Mesenchymal stem cell (in vitro differentiated cells and primary cell): Measurements from ENCODE around the gene AFF4.

Experiments used
- DNase-seq: peaks from one replicate; pipeline ENCODE4 v3.0.0-alpha.2; 2013
- H2AFZ ChIP-seq: one replicate; pipeline ENCODE4 v1.6.1; 2013; ENCODE audit warnings: low read depth, mild to moderate bottlenecking, control low read depth, inconsistent platforms, low read length, moderate library complexity
- H2AK5ac ChIP-seq: 2 replicates; pipeline ENCODE4 v1.6.1; 2013; ENCODE audit warnings: low read length, moderate library complexity, mild to moderate bottlenecking, inconsistent platforms; ENCODE audit not compliant: severe bottlenecking
- H2BK120ac ChIP-seq: one replicate; pipeline ENCODE4 v1.6.1; 2013; ENCODE audit warnings: low read depth, mild to moderate bottlenecking, inconsistent platforms, low read length, moderate library complexity
- H2BK12ac ChIP-seq, 2 experiments: one replicate each; pipeline ENCODE4 v1.6.1; 2013; ENCODE audit warnings: inconsistent platforms in 2 of 2, low read length in 2 of 2, mild to moderate bottlenecking in 2 of 2, moderate library complexity in 2 of 2, control low read depth in 1 of 2
- H2BK15ac ChIP-seq: one replicate; pipeline ENCODE4 v1.6.1; 2013; ENCODE audit warnings: mild to moderate bottlenecking, low read depth, inconsistent platforms; ENCODE audit not compliant: poor library complexity, severe bottlenecking
- H2BK5ac ChIP-seq: 2 replicates; pipeline ENCODE4 v1.6.1; 2013; ENCODE audit warnings: low read depth, mild to moderate bottlenecking, low read length, control low read depth, inconsistent platforms; ENCODE audit not compliant: poor library complexity, severe bottlenecking
- H3K14ac ChIP-seq, 2 experiments: one replicate each; pipeline ENCODE4 v1.6.1; 2013; ENCODE audit warnings: inconsistent platforms in 2 of 2, low read length in 2 of 2, control low read depth in 1 of 2, mild to moderate bottlenecking in 1 of 2, moderate library complexity in 1 of 2
- H3K18ac ChIP-seq, 2 experiments: one replicate each; pipeline ENCODE4 v1.6.1; 2013; ENCODE audit warnings: inconsistent platforms in 2 of 2, low read length in 2 of 2, control low read depth in 1 of 2, low read depth in 1 of 2, mild to moderate bottlenecking in 1 of 2
- H3K23ac ChIP-seq, 2 experiments: one replicate each; pipeline ENCODE4 v1.6.1; 2013; ENCODE audit warnings: inconsistent platforms in 2 of 2, low read length in 2 of 2, mild to moderate bottlenecking in 2 of 2, moderate library complexity in 2 of 2, control low read depth in 1 of 2
- H3K27ac ChIP-seq: 2 replicates; pipeline ENCODE4 v1.5.1; 2013; ENCODE audit warnings: mild to moderate bottlenecking, moderate library complexity, low read length, control low read depth, inconsistent platforms; ENCODE audit not compliant: poor library complexity, severe bottlenecking
- H3K27me3 ChIP-seq, 2 experiments: 2 replicates each; pipeline versions ENCODE4 v1.6.1 to v1.7.0; 2013; ENCODE audit warnings: low read length in 2 of 2, mild to moderate bottlenecking in 2 of 2, moderate library complexity in 2 of 2, control low read depth in 1 of 2, inconsistent platforms in 1 of 2; ENCODE audit not compliant: control insufficient read depth in 1 of 2, insufficient read depth in 1 of 2
- H3K36me3 ChIP-seq, 2 experiments: 2 replicates each; pipeline versions ENCODE4 v1.6.1 to v1.7.0; 2013; ENCODE audit warnings: low read length in 2 of 2, control low read depth in 1 of 2, inconsistent platforms in 1 of 2, low read depth in 1 of 2, mild to moderate bottlenecking in 1 of 2; ENCODE audit not compliant: insufficient read depth in 2 of 2, control insufficient read depth in 1 of 2
- H3K4ac ChIP-seq, 2 experiments: one replicate each; pipeline ENCODE4 v1.6.1; 2013; ENCODE audit warnings: inconsistent platforms in 2 of 2, low read length in 2 of 2, mild to moderate bottlenecking in 2 of 2, moderate library complexity in 2 of 2, control low read depth in 1 of 2, low read depth in 1 of 2
- H3K4me1 ChIP-seq: 2 replicates; pipeline ENCODE4 v1.6.1; 2013; ENCODE audit warnings: low read depth, low read length, control low read depth; ENCODE audit not compliant: control insufficient read depth, insufficient read depth
- H3K4me2 ChIP-seq: 2 replicates; pipeline ENCODE4 v1.6.1; 2013; ENCODE audit warnings: low read length, mild to moderate bottlenecking, inconsistent platforms; ENCODE audit not compliant: poor library complexity, severe bottlenecking
- H3K4me3 ChIP-seq, 2 experiments: 2 replicates each; pipeline versions ENCODE4 v1.5.1 to v1.7.0; 2013; ENCODE audit warnings: low read length in 2 of 2, mild to moderate bottlenecking in 2 of 2, control low read depth in 1 of 2, low read depth in 1 of 2; ENCODE audit not compliant: insufficient read depth in 1 of 2
- H3K79me1 ChIP-seq: replicated peaks from 2 replicates; pipeline ENCODE4 v1.6.1; 2013; ENCODE audit warnings: mild to moderate bottlenecking, control low read depth, low read length, inconsistent platforms; ENCODE audit not compliant: poor library complexity, severe bottlenecking
- H3K9ac ChIP-seq: 2 replicates; pipeline ENCODE4 v1.7.0; 2013; ENCODE audit warnings: mild to moderate bottlenecking, low read length, moderate library complexity
- H3K9me3 ChIP-seq: 2 replicates; pipeline ENCODE4 v1.7.0; 2013; ENCODE audit warnings: mild to moderate bottlenecking, low read length; ENCODE audit not compliant: control insufficient read depth
- H4K8ac ChIP-seq: one replicate; pipeline ENCODE4 v1.6.1; 2013; ENCODE audit warnings: inconsistent platforms, mild to moderate bottlenecking, low read length, moderate library complexity
- H4K91ac ChIP-seq: one replicate; pipeline ENCODE4 v1.6.1; 2013; ENCODE audit warnings: mild to moderate bottlenecking, low read length, inconsistent platforms
- WGBS: methylation state at CpG from one replicate; pipeline ENCODE4 v1.1.7; 2013; ENCODE audit warnings: mixed read lengths; 5-methylcytosine and 5-hydroxymethylcytosine counted together

Gene AFF4

GRCh38 chr5:132928062-132928407 lies 35.4 kb downstream of the AFF4 start:
- Histone ChIP-seq H3K4me1 (peaks cover 1% of the 10 kb centered on the region), H2BK5ac (no peak overlapping the region), H4K8ac (no peak overlapping the region), H3K4me2 (no peak overlapping the region), H3K14ac (no peak overlapping the region), H2AFZ (no peak overlapping the region), H3K4me3 (no peak overlapping the region), H2BK12ac (no peak overlapping the region), H2BK120ac (no peak overlapping the region), H3K79me1 (peaks cover 4% of the 10 kb centered on the region), H2AK5ac (no peak overlapping the region), H3K4ac (no peak overlapping the region), H3K23ac (no peak overlapping the region), H4K91ac (no peak overlapping the region), H3K36me3 (peaks cover 28 to 95% of the 10 kb centered on the region in 2 experiments), H3K9me3 (no peaks in the 10 kb centered on the region), H3K27me3 (no peaks in the 10 kb centered on the region), H3K18ac (no peak overlapping the region), H3K9ac (no peak overlapping the region), H2BK15ac (no peak overlapping the region), H3K27ac (no peak overlapping the region)
- WGBS: 100% methylated on average over 1 of the region's 2 CpGs
- no peak for DNase-seq

GRCh38 chr5:132927355-132928061 lies 35.9 kb downstream of the AFF4 start:
- H4K91ac ChIP-seq: no peak overlapping the region
- peaks cover 1% of the 10 kb centered on the region for H3K4me1 ChIP-seq
- no peak overlapping the region for H2BK15ac ChIP-seq
- peaks cover 4% of the 10 kb centered on the region for H3K79me1 ChIP-seq
- no peak overlapping the region for H3K9ac ChIP-seq
- H2BK5ac ChIP-seq: no peak overlapping the region
- peaks cover 30 to 94% of the 10 kb centered on the region in 2 experiments for H3K36me3 ChIP-seq
- no peak overlapping the region for H4K8ac ChIP-seq
- H3K9me3 ChIP-seq: no peaks in the 10 kb centered on the region
- no peak overlapping the region for H2AFZ ChIP-seq
- no peak overlapping the region for H3K23ac ChIP-seq
- H3K4ac ChIP-seq: no peak overlapping the region
- H3K4me2 ChIP-seq: no peak overlapping the region
- no peak overlapping the region for H2BK12ac ChIP-seq
- H2BK120ac ChIP-seq: no peak overlapping the region
- 100% methylated on average over 1 of the region's 2 CpGs for WGBS
- H3K27ac ChIP-seq: no peak overlapping the region
- H3K14ac ChIP-seq: no peak overlapping the region
- H2AK5ac ChIP-seq: no peak overlapping the region
- no peak for DNase-seq
- no peaks in the 10 kb centered on the region for H3K27me3 ChIP-seq
- no peak overlapping the region for H3K18ac ChIP-seq
- no peak overlapping the region for H3K4me3 ChIP-seq

GRCh38 chr5:132926437-132926836 lies 37.0 kb downstream of the AFF4 start:
- Histone ChIP-seq H4K8ac (no peak overlapping the region), H3K23ac (no peak overlapping the region), H4K91ac (no peak overlapping the region), H3K4me3 (no peak overlapping the region), H3K9ac (no peak overlapping the region), H2BK5ac (no peak overlapping the region), H3K4ac (no peak overlapping the region), H3K36me3 (peaks cover 35 to 93% of the 10 kb centered on the region in 2 experiments), H2BK120ac (no peak overlapping the region), H3K4me1 (no peaks in the 10 kb centered on the region), H2AK5ac (no peak overlapping the region), H2BK12ac (no peak overlapping the region), H3K27ac (no peak overlapping the region), H2AFZ (no peak overlapping the region), H3K18ac (no peak overlapping the region), H3K79me1 (peaks cover 4% of the 10 kb centered on the region), H3K4me2 (no peak overlapping the region), H3K14ac (no peak overlapping the region), H3K27me3 (no peaks in the 10 kb centered on the region), H3K9me3 (no peaks in the 10 kb centered on the region), H2BK15ac (no peak overlapping the region)
- 97% methylated on average over 4 of the region's 4 CpGs for WGBS
- DNase-seq: no peak

- H3K27me3 ChIP-seq: no peaks in the 10 kb centered on the region
- no peaks in the 10 kb centered on the region for H3K4me1 ChIP-seq
- WGBS: 98% methylated on average over 2 of the region's 3 CpGs
- no peak overlapping the region for H2AFZ ChIP-seq
- no peak overlapping the region for H3K9ac ChIP-seq
- no peak overlapping the region for H2BK12ac ChIP-seq
- no peak overlapping the region for H2AK5ac ChIP-seq
- H2BK120ac ChIP-seq: no peak overlapping the region
- no peak overlapping the region for H3K18ac ChIP-seq
- H3K4me3 ChIP-seq: no peak overlapping the region
- H4K91ac ChIP-seq: no peak overlapping the region
- no peak overlapping the region for H4K8ac ChIP-seq
- no peak overlapping the region for H3K14ac ChIP-seq
- no peaks in the 10 kb centered on the region for H3K9me3 ChIP-seq
- H3K79me1 ChIP-seq: peaks cover 4% of the 10 kb centered on the region
- no peak overlapping the region for H3K27ac ChIP-seq
- H2BK5ac ChIP-seq: no peak overlapping the region
- no peak overlapping the region for H2BK15ac ChIP-seq
- no peak for DNase-seq
- H3K4ac ChIP-seq: no peak overlapping the region
- H3K4me2 ChIP-seq: no peak overlapping the region
- peaks cover 35 to 70% of the 10 kb centered on the region in 2 experiments for H3K36me3 ChIP-seq
- H3K23ac ChIP-seq: no peak overlapping the region
These were observed 47.3 kb downstream of the AFF4 start for GRCh38 chr5:132916086-132916485.
